Hair follicle dermal papilla cell (primary cell): ENCODE data around the gene ENTREP3. TPM values are rescaled to one million over a fixed set of nuclear protein-coding genes. Genes with fewer than 3 reads are reported as not detected.

Experiments used
- total RNA-seq: library from RNA; depleted of rRNA; stranded (reverse); fragments of >200 nt; gene quantifications from 2 replicates; pipeline ENCODE4 v1.2.3, GENCODE V29; 2012

ENTREP3 gene, protein sequence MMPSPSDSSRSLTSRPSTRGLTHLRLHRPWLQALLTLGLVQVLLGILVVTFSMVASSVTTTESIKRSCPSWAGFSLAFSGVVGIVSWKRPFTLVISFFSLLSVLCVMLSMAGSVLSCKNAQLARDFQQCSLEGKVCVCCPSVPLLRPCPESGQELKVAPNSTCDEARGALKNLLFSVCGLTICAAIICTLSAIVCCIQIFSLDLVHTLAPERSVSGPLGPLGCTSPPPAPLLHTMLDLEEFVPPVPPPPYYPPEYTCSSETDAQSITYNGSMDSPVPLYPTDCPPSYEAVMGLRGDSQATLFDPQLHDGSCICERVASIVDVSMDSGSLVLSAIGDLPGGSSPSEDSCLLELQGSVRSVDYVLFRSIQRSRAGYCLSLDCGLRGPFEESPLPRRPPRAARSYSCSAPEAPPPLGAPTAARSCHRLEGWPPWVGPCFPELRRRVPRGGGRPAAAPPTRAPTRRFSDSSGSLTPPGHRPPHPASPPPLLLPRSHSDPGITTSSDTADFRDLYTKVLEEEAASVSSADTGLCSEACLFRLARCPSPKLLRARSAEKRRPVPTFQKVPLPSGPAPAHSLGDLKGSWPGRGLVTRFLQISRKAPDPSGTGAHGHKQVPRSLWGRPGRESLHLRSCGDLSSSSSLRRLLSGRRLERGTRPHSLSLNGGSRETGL
- 5.4 and 7.0 TPM in 2 replicates for total RNA-seq

DNA sequence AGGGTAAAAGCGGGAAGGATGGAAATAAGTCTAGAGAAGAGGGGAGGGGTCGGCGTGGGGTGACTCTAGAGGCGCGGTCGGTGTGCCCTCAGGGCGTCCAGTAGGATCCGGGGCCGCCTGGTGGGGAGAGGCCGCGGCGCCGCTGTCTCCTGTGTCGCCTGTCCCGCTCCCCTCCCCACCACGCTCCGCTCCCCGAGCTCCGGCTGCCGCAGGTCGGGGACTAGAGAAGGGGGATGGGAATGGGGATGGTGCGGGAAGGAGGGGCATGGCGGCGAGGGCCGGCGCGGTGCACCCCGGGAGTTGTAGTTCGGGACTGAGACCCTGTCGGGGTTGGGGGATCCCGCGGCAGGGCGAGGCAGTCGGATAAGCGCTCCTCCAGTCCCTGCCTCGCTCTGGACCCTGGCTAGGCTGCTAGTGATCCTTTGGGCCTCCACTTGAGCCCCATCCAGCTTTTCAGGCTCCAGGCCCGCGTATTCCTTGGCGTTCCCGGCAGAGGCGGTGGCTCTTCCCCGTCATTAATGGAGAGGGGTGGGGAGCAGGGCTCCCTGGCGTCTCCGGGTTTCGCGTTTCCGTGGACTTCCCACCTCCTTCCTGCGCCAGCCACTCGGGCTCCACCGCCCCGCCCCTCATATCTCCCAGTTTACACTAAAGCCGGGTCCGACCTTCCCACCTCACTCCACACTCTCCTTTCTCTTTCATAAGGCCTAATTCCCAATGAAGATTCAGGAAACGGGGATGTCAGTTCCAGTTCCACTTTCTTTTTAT lies at the start of gene ENTREP3:
TSS of gene ENTREP3 (minus strand) at position 241 of the 765 bp plus-strand sequence. CDS start 606 bp downstream, outside the sequence.

DNA sequence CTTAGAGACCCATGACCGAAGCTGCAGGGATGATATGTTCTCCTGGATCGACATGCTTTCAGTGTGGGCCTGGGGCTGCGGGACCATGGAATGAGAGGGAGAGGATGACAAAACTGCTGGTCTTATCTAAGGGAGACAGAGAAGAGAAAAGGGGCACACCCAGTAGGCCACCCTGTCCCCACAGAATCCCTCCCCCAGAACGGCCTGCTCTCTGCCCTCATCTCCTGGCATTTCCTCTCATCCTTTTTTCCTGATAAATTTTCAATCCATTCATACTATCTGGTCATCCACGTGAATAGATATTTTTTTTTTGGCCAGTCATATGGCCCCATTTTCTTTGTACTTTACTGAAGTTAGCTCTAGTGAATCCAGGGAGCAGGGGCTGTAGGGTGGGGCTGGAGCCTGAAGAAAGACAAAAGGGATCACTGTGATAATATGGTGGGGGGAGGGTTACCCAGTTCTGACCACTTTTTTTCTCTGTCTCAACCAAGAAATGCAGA lies 46.1 kb upstream of the ENTREP3 start, which contains the start of gene PKLR:
TSS of gene PKLR (minus strand) at position 97 of the 500 bp plus-strand sequence. CDS start at position 54, 43 bp downstream.

GRCh38 chr1:155277070-155277901 lies 22.0 kb upstream of the ENTREP3 start, which contains the start of gene HCN3:
Gene HCN3, plus strand, starts transcription at chr1:155277463. Its CDS starts 128 bp downstream, at chr1:155277591.

GRCh38 chr1:155273343-155274245 lies 18.3 kb upstream of the ENTREP3 start, which contains the start of gene CLK2:
Gene CLK2, minus strand, starts transcription at chr1:155273504. Its CDS starts 2,527 bp downstream, at chr1:155270977.

DNA sequence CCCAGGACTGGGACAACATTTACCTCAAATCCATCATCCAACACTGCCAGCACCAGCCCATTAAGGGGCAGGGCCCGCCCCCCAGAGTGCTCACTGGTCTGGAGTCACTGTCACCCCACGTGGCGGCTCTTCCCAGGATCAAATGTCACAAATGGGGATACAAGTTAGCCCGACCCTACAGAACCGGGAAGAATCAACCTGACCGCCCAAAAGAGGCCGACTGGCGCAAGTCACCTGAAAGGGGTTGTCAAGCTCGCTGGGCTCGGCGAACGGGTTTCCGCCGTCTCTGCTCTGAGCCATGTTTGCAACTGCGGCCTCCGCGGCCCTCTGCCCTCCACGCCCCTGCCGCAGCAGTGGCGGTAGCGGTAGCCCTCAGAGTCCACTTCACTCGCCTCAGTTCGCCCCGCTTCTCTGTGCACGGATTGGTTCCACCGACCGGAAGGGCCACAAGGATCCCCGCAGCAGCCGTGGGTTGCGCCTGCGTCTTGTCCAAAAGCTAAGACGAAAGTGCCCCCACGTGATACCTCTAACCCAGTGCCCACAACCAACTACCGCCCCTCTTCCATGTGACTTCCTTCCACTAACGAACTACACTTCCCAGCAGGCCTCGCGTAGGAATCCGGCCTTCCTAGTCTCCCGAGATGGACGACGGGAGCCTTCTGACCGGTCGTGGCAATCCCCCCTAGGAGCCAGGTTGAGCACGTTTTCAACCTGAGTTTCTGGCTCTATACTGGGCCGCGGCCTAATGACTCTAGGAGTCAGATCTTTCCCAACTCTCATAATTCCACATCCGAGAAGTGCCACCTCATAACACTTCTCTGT lies 6.8 kb upstream of the ENTREP3 start, which contains the start of gene SCAMP3:
TSS of gene SCAMP3 (minus strand) at position 509 of the 822 bp plus-strand sequence. CDS start at position 300, 209 bp downstream.

GRCh38 chr1:155208541-155209311 lies 46.6 kb downstream of the ENTREP3 start, which contains the start of gene MTX1:
Gene MTX1, plus strand, starts transcription at chr1:155208695. Its CDS starts 110 bp downstream, at chr1:155208805.

GRCh38 chr1:155207806-155208540 lies 47.3 kb downstream of the ENTREP3 start, which contains the start of gene THBS3:
Gene THBS3, minus strand, starts transcription at chr1:155207897. Its CDS starts 21 bp downstream, at chr1:155207876.

Other genes with a start within 250 kb of the ENTREP3 start
- not detected in 2 replicates for gene DCST2, start 221.7 kb downstream of the ENTREP3 start, total RNA-seq
- not detected in 2 replicates for gene DCST1, start 221.7 kb downstream of the ENTREP3 start, total RNA-seq
- gene ADAM15, start 204.2 kb downstream of the ENTREP3 start, total RNA-seq = 63.0 and 94.4 TPM in 2 replicates
- 2.7 and 3.6 TPM in 2 replicates for gene EFNA4, start 191.7 kb downstream of the ENTREP3 start, total RNA-seq
- gene EFNA3, start 176.6 kb downstream of the ENTREP3 start, total RNA-seq = 0.81 and 0.97 TPM in 2 replicates
- not detected in 2 replicates for gene EFNA1, start 127.6 kb downstream of the ENTREP3 start, total RNA-seq
- 39.9 and 43.6 TPM in 2 replicates for gene SLC50A1, start 119.6 kb downstream of the ENTREP3 start, total RNA-seq
- gene DPM3, start 115.0 kb downstream of the ENTREP3 start, total RNA-seq = 13.4 and 15.4 TPM in 2 replicates
- 44.4 and 49.5 TPM in 2 replicates for gene KRTCAP2, start 82.2 kb downstream of the ENTREP3 start, total RNA-seq
- 7.4 and 7.8 TPM in 2 replicates for gene TRIM46, start 81.6 kb downstream of the ENTREP3 start, total RNA-seq
- gene THBS3, start 47.6 kb downstream of the ENTREP3 start, total RNA-seq = 39.7 and 41.2 TPM in 2 replicates
- gene MTX1, start 46.8 kb downstream of the ENTREP3 start, total RNA-seq = 28.6 and 39.1 TPM in 2 replicates
- gene SCAMP3, start 6.9 kb upstream of the ENTREP3 start, total RNA-seq = 34.4 and 45.8 TPM in 2 replicates
- 24.2 and 29.7 TPM in 2 replicates for gene CLK2, start 18.0 kb upstream of the ENTREP3 start, total RNA-seq
- gene HCN3, start 22.0 kb upstream of the ENTREP3 start, total RNA-seq = 0.97 and 2.1 TPM in 2 replicates
- under 0.01 TPM in 1 of 2 replicates, not detected in the other for gene PKLR, start 46.0 kb upstream of the ENTREP3 start, total RNA-seq
- gene FDPS, start 53.4 kb upstream of the ENTREP3 start, total RNA-seq = 242 and 362 TPM in 2 replicates
- 18.5 and 20.3 TPM in 2 replicates for gene RUSC1, start 65.4 kb upstream of the ENTREP3 start, total RNA-seq